Stimulated activated CD4-positive, alpha-beta T cell treated with anti-CD3 and anti-CD28 coated beads, Interleukin-4, amount 100 ng/mL, for 48 hours (primary cell): ENCODE measurements around the gene ASIC5.
"Not testable (repeated sequence)": the region's sequence is repeated elsewhere in the genome, so short reads cannot be mapped to it uniquely, and the experiment has no call there.

Experiments used
- DNase-seq, 2 donors: peaks; one replicate each; pipeline ENCODE4 v3.0.0-alpha.2; 2020; ENCODE audit warnings: low read depth in 2 of 2

ASIC5 gene

GRCh38 chr4:155800685-155801343 lies 65.3 kb downstream of the ASIC5 start:
- no peak for DNase-seq

DNA sequence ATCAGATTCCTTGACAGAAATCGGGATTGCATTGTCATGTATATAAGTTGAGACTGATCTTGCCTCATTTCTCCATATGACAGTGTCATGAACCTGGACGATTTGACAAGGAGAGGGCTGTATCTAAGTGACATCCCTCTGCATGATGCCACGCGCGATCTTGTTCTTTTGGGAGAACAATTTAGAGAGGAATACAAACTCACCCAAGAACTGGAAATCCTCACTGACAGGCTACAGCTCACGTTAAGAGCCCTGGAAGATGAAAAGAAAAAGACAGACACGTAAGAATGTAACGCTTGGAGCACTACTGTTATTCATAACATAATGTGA lies 66.3 kb downstream of the ASIC5 start:
- no peak for DNase-seq

GRCh38 chr4:155799116-155799793 lies 66.8 kb downstream of the ASIC5 start:
- no peak for DNase-seq

GRCh38 chr4:155797581-155797980 lies 68.5 kb downstream of the ASIC5 start:
- DNase-seq: not testable (repeated sequence)

DNA sequence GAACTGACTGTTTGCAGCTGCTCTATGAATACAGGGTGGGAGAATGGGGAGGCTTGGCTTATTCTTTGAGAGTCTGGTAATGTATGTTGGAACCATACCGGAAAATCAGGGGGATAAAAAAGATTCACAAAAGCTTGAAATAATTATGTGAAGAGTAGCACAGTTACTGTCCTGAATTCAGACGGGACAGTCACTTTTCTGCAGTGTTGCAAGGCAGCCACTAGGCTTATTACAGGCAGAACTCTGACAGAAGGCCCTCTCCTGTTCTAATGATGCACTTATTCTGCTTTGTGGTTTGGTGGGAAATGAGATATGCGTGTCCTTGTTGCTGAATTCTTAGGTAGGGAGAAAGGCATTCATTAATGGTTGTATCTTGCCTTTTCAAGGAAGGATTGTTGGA lies 70.1 kb downstream of the ASIC5 start:
- DNase-seq: no peak

- no peak for DNase-seq
Observed at GRCh38 chr4:155794589-155795236, 71.4 kb downstream of the ASIC5 start.

DNA sequence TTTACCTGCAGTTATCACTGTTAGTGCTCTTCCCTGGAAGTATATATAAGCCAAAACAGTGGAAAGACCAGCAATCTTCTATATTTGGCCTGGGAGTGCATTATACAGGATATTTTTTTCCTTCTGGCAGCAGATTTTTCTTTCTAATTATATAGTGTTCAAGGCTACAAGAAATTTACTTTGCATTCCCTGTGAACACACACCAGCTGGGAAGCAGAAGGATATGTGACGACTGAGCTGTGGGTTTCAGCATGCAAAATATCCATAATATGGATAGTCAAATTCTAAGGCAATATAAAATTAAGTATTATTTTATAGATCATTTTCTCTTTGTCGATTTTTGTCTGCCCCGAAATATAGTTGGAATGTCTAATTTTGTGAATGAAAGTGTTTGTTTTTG lies 76.1 kb downstream of the ASIC5 start:
- no peak for DNase-seq

DNA sequence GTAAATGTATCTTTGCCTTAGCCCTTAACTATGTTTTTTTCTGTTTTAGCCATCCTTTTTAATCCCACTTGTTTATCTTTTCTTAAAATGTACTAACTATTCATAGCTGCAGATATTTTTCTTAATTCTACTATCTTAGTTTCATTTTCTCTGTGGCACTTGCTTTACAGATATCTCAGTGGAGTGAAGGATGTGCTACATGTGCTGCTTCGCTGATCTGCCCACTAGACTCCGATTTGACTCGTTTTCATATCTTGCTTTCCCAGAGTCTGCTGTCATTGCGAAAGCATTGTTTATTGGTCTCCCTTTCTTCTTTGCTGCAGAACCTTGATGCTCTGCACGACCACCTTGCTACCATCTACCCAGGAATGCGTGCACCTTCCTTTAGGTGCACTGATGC lies 76.7 kb downstream of the ASIC5 start:
- DNase-seq: no peak

GRCh38 chr4:155787113-155787710 lies 78.9 kb downstream of the ASIC5 start:
- no peak for DNase-seq

DNA sequence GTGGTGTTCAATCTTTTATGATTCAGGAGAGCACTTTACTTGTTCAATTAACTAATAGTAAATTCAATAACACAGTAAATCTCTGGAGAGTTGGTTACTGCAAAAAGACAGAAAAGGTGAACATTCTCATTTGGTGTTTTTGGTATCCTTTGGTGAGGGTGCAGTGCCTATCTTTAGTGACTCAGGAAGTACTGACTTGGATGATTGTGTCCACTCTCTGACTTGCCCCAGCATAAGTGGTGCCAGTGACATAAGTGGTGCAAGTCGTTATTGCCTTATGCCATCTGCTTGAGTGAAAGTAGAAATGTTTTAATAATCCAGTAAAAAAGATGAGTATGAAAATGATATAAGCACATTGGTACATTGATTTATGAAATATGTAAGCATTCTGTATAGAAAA lies 80.2 kb downstream of the ASIC5 start:
- DNase-seq: no peak

- no peak for DNase-seq
Observed at GRCh38 chr4:155784637-155785036, 81.4 kb downstream of the ASIC5 start.

- no peak for DNase-seq
Observed at GRCh38 chr4:155781249-155781831, 84.7 kb downstream of the ASIC5 start.

GRCh38 chr4:155780775-155781174 lies 85.3 kb downstream of the ASIC5 start:
- DNase-seq: no peak
